IPS-15b (cell line): ENCODE data around the gene C6orf15.

Experiments used
- H3K27me3 ChIP-seq: one replicate; pipeline ENCODE4 v1.6.1; 2013; ENCODE audit warnings: low read length; ENCODE audit not compliant: control insufficient read depth, insufficient read depth
- H3K36me3 ChIP-seq: one replicate; pipeline ENCODE4 v1.6.1; 2013; ENCODE audit warnings: low read length; ENCODE audit not compliant: control insufficient read depth, insufficient read depth
- H3K4me1 ChIP-seq: one replicate; pipeline ENCODE4 v1.6.1; 2013; ENCODE audit warnings: mild to moderate bottlenecking, low read length; ENCODE audit not compliant: control insufficient read depth, insufficient read depth
- H3K4me3 ChIP-seq: one replicate; pipeline ENCODE4 v1.5.1; 2013; ENCODE audit warnings: low read depth, low read length
- H3K9ac ChIP-seq: one replicate; pipeline ENCODE4 v1.6.1; 2013; ENCODE audit warnings: low read depth, mild to moderate bottlenecking, low read length
- H3K9me3 ChIP-seq: one replicate; pipeline ENCODE4 v1.6.1; 2013; ENCODE audit warnings: mild to moderate bottlenecking, low read length; ENCODE audit not compliant: control insufficient read depth, insufficient read depth

The C6orf15 gene

DNA sequence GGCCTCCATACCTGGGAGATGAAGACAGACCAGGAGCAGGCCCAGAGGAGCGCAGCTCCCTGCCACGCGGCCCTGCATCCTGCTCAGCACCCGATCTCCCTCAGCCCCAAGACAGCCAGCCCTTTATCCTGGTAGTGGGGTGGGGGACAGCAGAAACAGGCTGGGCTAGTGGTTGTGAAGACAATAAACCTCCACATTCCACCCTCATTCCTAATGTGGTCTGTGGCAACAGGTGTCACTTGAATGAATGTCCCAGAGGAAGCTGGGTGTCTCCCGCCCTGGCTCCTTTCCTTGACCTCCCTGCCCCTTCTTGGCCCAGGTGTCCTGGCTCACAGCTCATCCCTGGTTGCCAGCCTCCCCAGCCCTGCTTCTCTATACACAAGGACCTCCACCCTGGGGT lies at the start of gene C6orf15:
Gene C6orf15 (minus strand): TSS at position 98 of the 400 bp plus-strand sequence. CDS start 20 bp downstream, at position 78.
- H3K36me3 ChIP-seq, result no peaks in the 10 kb centered on the region
- H3K9me3 ChIP-seq, result no peaks in the 10 kb centered on the region
- H3K9ac ChIP-seq, result no peak within 1 kb of the TSS
- H3K27me3 ChIP-seq, result peaks cover 17% of the 10 kb centered on the region
- H3K4me3 ChIP-seq, result no peak within 1 kb of the TSS
- peaks cover 18% of the 10 kb centered on the region for H3K4me1 ChIP-seq

DNA sequence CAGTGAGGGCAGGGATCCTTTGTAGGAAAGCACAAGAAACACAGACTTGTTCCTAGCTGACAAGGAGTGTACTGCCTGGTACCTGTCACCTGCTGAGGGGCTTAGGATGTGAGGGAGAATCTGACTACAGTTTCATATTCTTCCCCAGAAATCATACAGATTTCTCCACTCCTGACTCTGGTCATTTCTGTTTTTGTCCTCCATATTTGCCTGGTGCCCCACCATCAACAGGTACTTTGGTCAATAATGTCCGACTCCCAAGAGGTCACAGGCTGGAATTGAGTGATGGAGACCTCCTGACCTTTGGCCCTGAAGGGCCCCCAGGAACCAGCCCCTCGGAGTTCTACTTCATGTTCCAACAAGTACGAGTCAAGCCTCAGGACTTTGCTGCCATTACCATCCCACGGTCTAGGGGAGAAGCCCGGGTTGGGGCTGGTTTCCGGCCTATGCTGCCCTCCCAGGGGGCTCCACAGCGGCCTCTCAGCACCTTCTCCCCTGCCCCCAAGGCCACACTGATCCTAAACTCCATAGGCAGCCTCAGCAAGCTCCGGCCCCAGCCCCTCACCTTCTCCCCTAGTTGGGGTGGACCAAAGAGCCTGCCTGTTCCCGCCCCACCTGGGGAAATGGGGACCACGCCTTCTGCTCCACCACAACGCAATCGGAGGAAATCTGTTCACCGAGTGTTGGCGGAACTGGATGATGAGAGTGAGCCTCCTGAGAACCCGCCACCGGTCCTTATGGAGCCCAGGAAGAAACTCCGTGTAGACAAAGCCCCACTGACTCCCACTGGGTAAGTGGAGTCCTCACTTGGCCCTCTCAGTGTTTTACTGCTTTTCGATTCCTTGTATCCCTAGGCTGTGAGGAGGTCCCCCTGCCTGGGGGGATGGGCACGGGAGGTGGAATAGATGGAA lies 49.1 kb upstream of the C6orf15 start:
- Histone ChIP-seq H3K9me3 (no peaks in the 10 kb centered on the region), H3K27me3 (no peaks in the 10 kb centered on the region), H3K4me3 (no peak overlapping the region), H3K9ac (no peak overlapping the region), H3K4me1 (peaks cover 8% of the 10 kb centered on the region), H3K36me3 (peaks cover 34% of the 10 kb centered on the region)

DNA sequence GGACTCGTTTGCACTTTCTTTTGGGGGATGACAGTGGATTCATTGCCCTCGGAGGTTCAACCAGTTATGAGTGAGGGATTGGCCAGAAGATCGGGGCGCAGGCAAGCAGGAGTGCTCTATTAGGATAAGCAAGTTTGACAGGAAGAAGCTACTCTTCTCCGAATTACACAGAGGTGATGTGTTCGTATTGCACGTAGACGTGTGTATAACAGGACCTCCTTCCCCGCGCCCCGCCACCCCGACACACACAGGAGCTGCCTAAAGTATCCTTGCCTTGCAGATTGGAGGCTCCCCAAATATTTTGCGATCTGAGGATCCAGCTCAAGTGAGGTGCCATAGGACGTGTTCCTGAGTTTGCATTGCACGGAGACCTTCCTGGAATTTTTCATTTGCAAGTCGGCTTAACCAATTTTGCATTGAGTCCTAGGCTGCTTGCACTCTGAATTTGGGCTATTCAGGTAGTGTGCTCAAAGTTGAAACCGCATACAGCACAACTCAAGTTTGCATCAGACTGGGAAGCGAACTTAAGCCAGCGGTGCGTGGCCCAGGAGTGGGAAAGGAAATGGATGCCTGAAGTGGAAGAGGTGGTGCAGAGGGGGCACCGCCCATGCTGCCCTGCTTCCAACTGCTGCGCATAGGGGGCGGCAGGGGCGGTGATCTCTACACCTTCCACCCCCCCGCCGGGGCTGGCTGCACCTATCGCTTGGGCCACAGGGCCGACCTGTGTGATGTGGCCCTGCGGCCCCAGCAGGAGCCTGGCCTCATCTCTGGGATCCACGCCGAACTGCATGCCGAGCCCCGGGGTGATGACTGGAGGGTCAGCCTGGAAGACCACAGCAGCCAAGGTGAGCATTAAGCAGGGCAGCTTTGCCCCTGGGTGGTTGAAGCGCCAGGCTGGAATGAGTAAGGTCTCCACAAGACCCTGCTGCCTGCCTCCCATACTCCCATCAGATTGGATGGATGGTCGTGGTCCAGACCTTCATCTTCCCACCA lies 46.8 kb upstream of the C6orf15 start:
- peaks cover 29% of the 10 kb centered on the region for H3K36me3 ChIP-seq
- H3K9ac ChIP-seq, result peak overlapping the region; percentile 1
- H3K9me3 ChIP-seq, result no peaks in the 10 kb centered on the region
- no peaks in the 10 kb centered on the region for H3K27me3 ChIP-seq
- H3K4me3 ChIP-seq, result peak overlapping the region; percentile 94
- peaks cover 4% of the 10 kb centered on the region for H3K4me1 ChIP-seq

DNA sequence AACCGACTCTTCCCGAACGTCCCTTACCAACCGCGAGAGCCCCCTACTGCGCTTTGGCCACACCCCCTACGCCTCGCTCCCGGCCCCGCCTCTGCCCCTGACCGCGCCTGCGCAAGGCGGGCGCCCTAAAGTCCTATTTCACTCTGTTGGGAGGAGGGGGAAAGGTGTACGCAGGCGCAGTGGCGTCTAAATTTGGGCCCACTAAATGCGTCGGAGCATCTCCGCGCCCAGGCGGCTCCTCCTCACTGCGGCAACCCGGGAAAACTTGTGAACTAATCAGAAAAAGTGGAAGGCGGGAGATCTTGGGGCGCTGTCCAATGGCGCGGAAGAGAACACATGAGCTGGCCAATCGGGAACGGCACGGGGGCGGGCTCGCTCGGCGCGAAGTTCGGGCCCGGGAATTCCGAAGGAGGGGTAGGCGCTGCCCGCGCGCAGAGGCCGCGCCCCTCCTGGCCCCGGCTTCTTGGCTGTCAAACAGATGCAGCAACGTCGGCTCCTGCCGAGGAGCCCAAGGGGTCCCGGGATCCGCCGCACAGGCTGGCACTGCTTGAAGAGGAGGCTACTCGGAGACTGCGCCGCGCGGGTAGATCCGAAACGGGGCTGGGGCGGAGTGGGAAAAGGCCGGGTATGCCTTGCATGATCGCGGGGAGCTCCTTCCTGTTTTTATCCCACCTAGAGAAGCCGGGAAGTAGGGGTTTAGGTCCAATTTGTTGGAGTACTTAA lies 45.9 kb upstream of the C6orf15 start, which contains the start of gene TCF19:
Gene TCF19 (plus strand): TSS at position 450 of the 723 bp plus-strand sequence. CDS start 881 bp downstream, outside the sequence.
- Histone ChIP-seq H3K4me3 (peak within 1 kb of the TSS; percentile 94), H3K36me3 (peaks cover 24% of the 10 kb centered on the region), H3K27me3 (no peaks in the 10 kb centered on the region), H3K4me1 (peaks cover 4% of the 10 kb centered on the region), H3K9me3 (no peaks in the 10 kb centered on the region), H3K9ac (peak within 1 kb of the TSS; percentile 50)

DNA sequence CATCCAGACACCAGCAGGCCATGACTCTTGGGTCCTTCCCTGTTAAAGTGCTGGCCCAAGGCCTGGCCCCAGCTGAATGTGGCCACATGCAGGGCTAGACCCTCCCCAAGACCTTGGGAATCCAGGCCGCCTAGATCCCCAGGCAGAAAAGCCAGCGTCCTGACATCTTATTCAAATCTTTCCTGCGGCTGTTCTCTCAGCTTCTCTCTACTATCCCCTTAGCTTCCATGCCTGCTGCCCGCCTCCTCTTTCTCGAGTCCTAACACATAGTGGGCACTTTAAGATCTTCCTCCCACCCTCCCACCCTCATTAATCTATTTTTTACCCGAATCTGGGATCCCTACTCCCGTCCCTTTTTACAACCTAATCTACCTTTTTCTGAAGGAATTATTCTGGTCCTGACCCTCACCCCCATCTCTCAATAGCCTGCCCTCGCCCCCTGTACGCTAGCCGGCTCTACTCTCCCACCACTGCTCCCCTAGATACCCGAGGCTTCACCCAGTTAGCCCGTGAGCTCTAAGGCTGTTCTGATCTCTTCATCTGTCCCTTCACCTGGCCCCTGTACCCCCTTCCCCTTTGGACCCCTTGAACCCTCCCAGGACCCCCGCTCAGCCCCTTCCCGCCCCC lies 45.3 kb upstream of the C6orf15 start, which contains the start of gene CCHCR1:
Gene CCHCR1 (minus strand): TSS at position 290 of the 627 bp plus-strand sequence. CDS start 202 bp downstream, at position 88.
- no peaks in the 10 kb centered on the region for H3K9me3 ChIP-seq
- peaks cover 25% of the 10 kb centered on the region for H3K36me3 ChIP-seq
- H3K9ac ChIP-seq, result peak within 1 kb of the TSS; percentile 50
- H3K4me3 ChIP-seq, result peak within 1 kb of the TSS; percentile 94
- H3K4me1 ChIP-seq, result peaks cover 4% of the 10 kb centered on the region
- H3K27me3 ChIP-seq, result no peaks in the 10 kb centered on the region

DNA sequence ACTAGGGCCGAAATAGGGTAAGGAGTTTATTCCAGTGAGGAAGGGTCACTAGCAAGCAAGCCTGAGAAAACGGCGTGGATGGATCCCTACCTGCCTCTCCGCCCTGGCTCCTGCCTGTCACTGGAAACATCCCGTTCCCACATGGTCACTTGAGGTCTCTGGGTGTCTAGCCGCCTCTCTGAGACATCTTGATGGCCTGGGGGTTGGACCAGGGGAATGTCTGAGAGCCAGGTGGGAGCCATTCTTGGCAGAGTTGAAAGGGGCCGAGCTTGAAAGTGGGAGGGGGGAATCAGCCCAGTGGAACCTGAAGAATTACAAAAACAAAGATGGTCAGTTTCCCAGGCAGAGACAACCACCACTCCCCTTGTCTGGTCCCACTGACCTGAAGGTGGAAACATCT lies 44.3 kb upstream of the C6orf15 start:
- no peak overlapping the region for H3K9ac ChIP-seq

DNA sequence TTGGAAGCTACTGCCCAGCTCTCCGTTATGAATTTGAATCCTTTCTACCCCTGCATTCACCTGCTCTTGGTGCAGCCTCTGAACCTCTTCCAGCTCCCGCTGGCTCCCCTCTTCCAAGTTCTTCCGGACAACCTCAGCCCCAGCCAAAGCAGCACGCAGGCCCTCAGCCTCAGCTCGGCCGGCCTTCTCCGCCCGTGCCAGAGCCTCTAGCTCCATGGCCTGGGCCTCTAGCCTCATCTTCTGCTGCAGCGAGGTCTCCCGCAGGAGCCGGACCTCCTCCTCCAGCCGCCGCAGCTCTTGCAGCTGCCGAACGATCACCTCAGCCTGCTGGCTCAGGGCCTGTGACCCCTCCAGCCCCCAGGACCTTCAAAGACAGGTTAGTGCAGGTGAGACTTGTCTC lies 42.1 kb upstream of the C6orf15 start:
- no peak overlapping the region for H3K4me3 ChIP-seq
- peaks cover 4% of the 10 kb centered on the region for H3K4me1 ChIP-seq
- H3K9me3 ChIP-seq, result no peaks in the 10 kb centered on the region
- H3K27me3 ChIP-seq, result no peaks in the 10 kb centered on the region
- peaks cover 28% of the 10 kb centered on the region for H3K36me3 ChIP-seq
- no peak overlapping the region for H3K9ac ChIP-seq

More for the DNA sequence above, 44.3 kb upstream of the C6orf15 start:
- Histone ChIP-seq H3K9me3 (no peaks in the 10 kb centered on the region), H3K27me3 (no peaks in the 10 kb centered on the region), H3K36me3 (peaks cover 17% of the 10 kb centered on the region), H3K4me1 (peaks cover 4% of the 10 kb centered on the region), H3K4me3 (no peak overlapping the region)

DNA sequence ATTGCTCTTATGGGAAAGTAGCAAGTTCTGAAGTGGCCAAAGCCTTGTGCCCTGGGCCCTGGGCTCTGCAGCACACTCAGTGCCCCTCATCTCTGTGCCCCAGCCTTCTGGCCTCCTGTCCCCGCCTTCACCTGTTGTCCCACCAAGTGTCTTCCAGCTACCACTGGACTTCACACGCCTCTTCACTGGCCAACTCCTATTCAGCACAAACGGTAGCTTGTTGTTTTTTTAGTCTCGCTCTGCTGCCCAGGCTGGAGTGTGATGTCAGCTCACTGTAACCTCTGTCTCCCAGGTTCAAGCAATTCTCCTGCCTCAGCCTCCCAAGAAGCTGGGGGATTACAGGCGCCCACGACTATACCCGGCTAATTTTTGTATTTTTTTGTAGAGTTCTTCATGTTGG lies 40.4 kb upstream of the C6orf15 start:
- Histone ChIP-seq H3K27me3 (no peaks in the 10 kb centered on the region), H3K36me3 (peaks cover 36% of the 10 kb centered on the region), H3K9ac (no peak overlapping the region), H3K4me3 (no peak overlapping the region), H3K4me1 (peaks cover 4% of the 10 kb centered on the region), H3K9me3 (no peaks in the 10 kb centered on the region)

DNA sequence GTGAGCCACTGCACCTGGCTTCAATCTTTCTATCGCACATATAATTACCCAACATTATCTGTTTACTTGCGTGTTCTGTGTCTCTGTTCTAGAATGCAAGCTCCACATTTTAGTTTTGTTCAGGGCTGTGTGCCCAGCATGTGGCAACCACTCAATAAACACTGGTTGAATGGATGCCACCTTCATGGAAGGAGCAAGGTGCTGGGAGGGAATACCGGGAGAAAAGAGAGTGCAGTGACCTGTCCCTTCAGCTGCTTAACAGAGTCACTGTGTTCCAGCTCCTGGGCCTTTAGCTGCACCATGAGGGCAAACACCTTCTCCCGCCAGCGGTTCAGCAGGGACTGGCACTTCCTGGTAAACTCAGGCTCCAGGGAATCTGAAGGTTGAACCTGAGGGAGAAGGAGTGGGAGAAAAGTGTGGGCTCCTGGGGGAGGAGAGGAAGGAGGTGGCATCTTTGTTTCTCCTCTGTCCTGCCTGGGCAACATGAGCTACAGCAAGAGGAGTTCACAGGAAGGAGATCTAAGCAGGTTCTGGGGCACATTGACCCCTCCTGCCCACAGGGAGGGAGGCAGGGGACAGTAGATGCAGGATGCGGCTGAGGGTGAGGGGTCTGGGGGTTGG lies 37.6 kb upstream of the C6orf15 start:
- H3K4me3 ChIP-seq, result no peak overlapping the region
- H3K4me1 ChIP-seq, result no peaks in the 10 kb centered on the region
- H3K36me3 ChIP-seq, result peaks cover 43% of the 10 kb centered on the region
- no peaks in the 10 kb centered on the region for H3K27me3 ChIP-seq
- no peaks in the 10 kb centered on the region for H3K9me3 ChIP-seq
- no peak overlapping the region for H3K9ac ChIP-seq

DNA sequence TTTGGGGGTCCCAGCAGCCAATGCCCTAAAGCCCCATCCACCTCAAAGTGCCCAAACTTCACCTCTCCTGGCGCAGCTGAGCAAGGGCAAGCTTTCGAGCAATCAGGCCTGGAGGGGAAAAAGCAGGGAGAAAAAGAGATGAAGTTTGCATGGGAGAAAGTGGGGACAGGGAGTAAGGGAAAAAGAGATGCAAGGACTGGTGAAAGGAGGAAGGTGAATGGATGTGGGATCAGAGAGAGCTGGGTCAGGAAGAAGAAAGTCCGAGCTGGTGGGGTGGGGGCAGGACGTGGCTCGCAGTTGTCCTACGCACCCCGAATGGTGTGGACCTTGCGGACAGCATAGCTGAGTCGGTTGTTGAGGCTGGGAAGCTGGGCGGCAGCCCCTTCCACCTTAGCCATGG lies 33.0 kb upstream of the C6orf15 start:
- H3K36me3 ChIP-seq, result peaks cover 45% of the 10 kb centered on the region
- H3K4me3 ChIP-seq, result no peak overlapping the region
- H3K27me3 ChIP-seq, result no peaks in the 10 kb centered on the region
- H3K9me3 ChIP-seq, result no peaks in the 10 kb centered on the region
- no peak overlapping the region for H3K9ac ChIP-seq
- no peaks in the 10 kb centered on the region for H3K4me1 ChIP-seq
